Thyroid gland (tissue), 4 donors: ENCODE data around the gene TMEM51. TPM values are rescaled to one million over a fixed set of nuclear protein-coding genes. Genes with fewer than 3 reads are reported as not detected.
A peak's percentile ranks its signal among the peaks of the same experiment; 100 is the strongest.

Source experiments
- DNase-seq, 2 donors: peaks; one replicate each; pipeline ENCODE4 v3.0.0-alpha.2; 2019
- H3K27ac ChIP-seq, 3 donors: fragments of 200-600 bp; sonication (generic); 1 replicate in 2 of 3; 2 replicates in 1 of 3; pipeline ENCODE4 v1.5.1; 2016 to 2019; ENCODE audit warnings: mild to moderate bottlenecking in 1 of 3, moderate library complexity in 1 of 3
- H3K27me3 ChIP-seq: fragments of 200-600 bp; sonication (generic); one replicate; pipeline ENCODE4 v1.5.1; 2019
- H3K36me3 ChIP-seq, 2 donors: fragments of 200-600 bp; sonication (generic); one replicate each; pipeline ENCODE4 v1.5.1; 2016 to 2019
- H3K4me1 ChIP-seq, 2 donors: fragments of 200-600 bp; sonication (generic); one replicate each; pipeline ENCODE4 v1.5.1; 2017 to 2019
- H3K4me3 ChIP-seq, 3 donors: fragments of 200-600 bp; sonication (generic); replicated peaks in 1 of 3; 1 replicate in 2 of 3; 2 replicates in 1 of 3; pipeline ENCODE4 v1.5.1; 2016; ENCODE audit warnings: mild to moderate bottlenecking in 1 of 3
- H3K9me3 ChIP-seq: fragments of 200-600 bp; sonication (generic); one replicate; pipeline ENCODE4 v1.5.1; 2017
- CTCF ChIP-seq, 6 experiments: fragments of 200-600 bp in 3 of 6; fragments of 450-650 bp in 3 of 6; sonication (generic) in 3 of 6; IDR thresholded peaks; one replicate each; pipeline ENCODE4 v1.5.1; 2016 to 2019; ENCODE audit warnings: antibody characterized with exemption in 6 of 6, mild to moderate bottlenecking in 2 of 6, inconsistent platforms in 1 of 6, moderate library complexity in 1 of 6
- POLR2A ChIP-seq, 2 donors: fragments of 450-650 bp; IDR thresholded peaks; one replicate each; pipeline ENCODE4 v1.6.1; 2017; ENCODE audit warnings: antibody characterized with exemption in 2 of 2, mild to moderate bottlenecking in 2 of 2, moderate library complexity in 1 of 2
- WGBS, 2 donors: methylation state at CpG; one replicate each; pipeline ENCODE4 v1.1.5; 2017; 5-methylcytosine and 5-hydroxymethylcytosine counted together
- intact Hi-C: fragments of 100-400 bp; cut with DNase I; formaldehyde crosslinking; loops from one replicate; pipeline ENCODE4 v1.15.1; 2023
- total RNA-seq, 4 donors: library from RNA; depleted of rRNA; stranded (reverse); fragments of >200 nt; gene quantifications; one replicate each; pipeline ENCODE4 v1.2.3, GENCODE V29; 2016

TMEM51 gene
- total RNA-seq, 4 donors from 2014 or later = 3.7 to 12.0 (median 6.4) TPM

- Histone ChIP-seq H3K4me1 (peaks cover 0 to 11% of the 10 kb centered on the region in 2 donors), H3K27ac (no peak overlapping the region), H3K4me3 (no peak overlapping the region), H3K36me3 (no peaks in the 10 kb centered on the region), H3K27me3 (no peaks in the 10 kb centered on the region), H3K9me3 (no peaks in the 10 kb centered on the region)
- intact Hi-C loops = no loop called here
- no peak for DNase-seq
- WGBS, 2 donors = 69 to 71% methylated on average over 13 of the region's 13 CpGs
- TF ChIP-seq CTCF (IDR thresholded peaks at IDR 0.05) (no peak), POLR2A (IDR thresholded peaks at IDR 0.05) (no peak)
These were observed 5.1 kb downstream of the TMEM51 start for GRCh38 chr1:15158506-15159165.

DNA sequence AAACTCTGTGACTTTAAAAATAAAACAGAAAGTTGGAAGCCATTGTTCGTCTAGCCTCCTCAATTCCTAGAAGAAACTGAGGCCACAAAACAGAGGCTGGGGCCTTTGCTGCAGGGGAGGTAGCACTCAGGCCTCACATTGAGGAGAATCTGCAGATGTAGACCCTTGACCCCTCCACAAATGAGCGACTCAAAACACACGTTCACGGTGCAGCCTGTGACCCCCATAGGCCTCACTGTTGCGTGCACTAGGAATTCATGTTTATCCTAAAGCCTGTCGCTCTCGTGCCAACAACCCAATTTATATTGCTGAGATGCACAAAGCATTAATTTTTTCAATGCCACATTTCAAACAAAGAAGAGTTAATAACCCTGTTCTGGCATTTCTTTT, 5.6 kb downstream of the TMEM51 start:
- no peaks in the 10 kb centered on the region for H3K36me3 ChIP-seq
- WGBS, 2 donors = 55 to 60% methylated on average over 7 of the region's 7 CpGs
- intact Hi-C loops = no loop called here

DNA sequence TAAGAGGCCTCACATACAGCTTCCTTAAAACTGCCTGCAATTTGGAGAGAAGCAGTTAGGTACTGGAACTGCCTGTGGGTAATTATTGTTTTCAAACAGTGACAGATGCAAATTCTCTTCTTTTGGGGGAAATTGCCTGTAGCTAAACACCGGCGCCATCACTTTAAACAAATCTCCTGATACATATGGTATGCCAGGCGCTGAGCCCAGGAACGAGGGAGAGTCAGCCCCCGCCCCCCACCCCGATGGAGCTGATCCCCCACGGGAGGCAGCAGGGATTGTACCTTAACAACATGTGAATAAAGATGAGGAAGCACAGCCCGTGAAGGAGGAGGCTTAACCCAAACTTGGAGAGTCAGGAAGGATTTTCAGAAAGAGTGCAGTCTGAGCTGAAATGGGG, 7.1 kb downstream of the TMEM51 start:
- H3K4me3 ChIP-seq = no peak overlapping the region
- DNase-seq = no peak
- H3K4me1 ChIP-seq = no peaks in the 10 kb centered on the region

More for the DNA sequence above, 5.6 kb downstream of the TMEM51 start:
- Histone ChIP-seq H3K9me3 (no peaks in the 10 kb centered on the region), H3K27me3 (no peaks in the 10 kb centered on the region), H3K27ac (no peak overlapping the region), H3K4me3 (no peak overlapping the region), H3K4me1 (peaks cover 0 to 7% of the 10 kb centered on the region in 2 donors)
- TF ChIP-seq POLR2A (IDR thresholded peaks at IDR 0.05) (no peak), CTCF (IDR thresholded peaks at IDR 0.05) (no peak)
- DNase-seq = no peak

DNA sequence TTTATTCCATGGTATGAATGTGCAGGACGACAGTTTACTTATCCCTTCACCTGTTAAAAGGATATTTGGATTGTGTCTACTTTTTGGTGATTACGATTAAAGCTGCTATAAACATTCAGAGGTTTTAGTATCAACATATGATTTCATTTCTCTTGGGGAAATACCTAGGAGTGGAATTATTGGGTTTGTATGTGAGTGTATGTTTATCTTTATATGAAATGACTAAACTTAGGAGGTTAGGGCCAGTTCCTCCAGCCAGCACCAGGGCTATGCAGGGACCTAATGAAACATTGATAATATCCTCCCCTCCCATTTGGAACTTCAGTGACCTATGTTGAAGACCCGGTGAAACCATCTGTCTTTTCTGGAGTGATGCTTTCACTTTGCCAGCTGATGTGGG, 13.8 kb downstream of the TMEM51 start:
- intact Hi-C loops = no loop called here
- 53 to 62% methylated on average over 3 of the region's 3 CpGs for WGBS, 2 donors
- no peak overlapping the region for H3K27ac ChIP-seq
- H3K4me1 ChIP-seq = peaks cover 6 to 19% of the 10 kb centered on the region in 2 donors
- H3K4me3 ChIP-seq = no peak overlapping the region
- DNase-seq = no peak
- H3K36me3 ChIP-seq = no peaks in the 10 kb centered on the region
- H3K9me3 ChIP-seq = no peaks in the 10 kb centered on the region
- no peaks in the 10 kb centered on the region for H3K27me3 ChIP-seq
- TF ChIP-seq CTCF (IDR thresholded peaks at IDR 0.05) (no peak), POLR2A (IDR thresholded peaks at IDR 0.05) (no peak)

More for the DNA sequence above, 7.1 kb downstream of the TMEM51 start:
- no peaks in the 10 kb centered on the region for H3K27me3 ChIP-seq
- H3K36me3 ChIP-seq = no peaks in the 10 kb centered on the region
- 67 to 71% methylated on average over 8 of the region's 8 CpGs for WGBS, 2 donors
- intact Hi-C loops = no loop called here
- no peak for TF ChIP-seq CTCF (IDR thresholded peaks at IDR 0.05)
- H3K27ac ChIP-seq = no peak overlapping the region
- H3K9me3 ChIP-seq = no peaks in the 10 kb centered on the region

- Histone ChIP-seq H3K36me3 (no peaks in the 10 kb centered on the region), H3K27ac (peak overlapping the region in 1 of 3 donors; percentile 11), H3K4me1 (peaks cover 8 to 23% of the 10 kb centered on the region in 2 donors), H3K4me3 (no peak overlapping the region), H3K9me3 (no peaks in the 10 kb centered on the region), H3K27me3 (no peaks in the 10 kb centered on the region)
- DNase-seq = peak; percentile 23 to 28
- intact Hi-C loops = no loop called here
- WGBS, 2 donors = 27 to 41% methylated on average over 5 of the region's 5 CpGs
- TF ChIP-seq CTCF (IDR thresholded peaks at IDR 0.05) (no peak), POLR2A (IDR thresholded peaks at IDR 0.05) (no peak)
These were observed 14.9 kb downstream of the TMEM51 start for GRCh38 chr1:15168479-15168878.
